Panc1 (cell line): ENCODE results near the gene SH3BP4. TPM values are rescaled to one million over a fixed set of nuclear protein-coding genes. Genes with fewer than 3 reads are reported as not detected.

Experiments
- ATAC-seq: fragments of 200-7000 bp; cut with Tn5 transposase; 2 replicates; pipeline ENCODE4 v1.9.1; 2020; ENCODE audit warnings: mild to moderate bottlenecking, moderate library complexity
- BruUV-seq: library from RNA; stranded (reverse); fragments of 400-500 nt; replicated peaks from 2 replicates; lab custom pipeline; 2021; lab: Mats Ljungman, UMichigan
- CTCF ChIA-PET: fragments of 300-600 bp; sonication (Branson Sonifier 250); formaldehyde crosslinking; loops from one replicate; lab custom pipeline; 2022; ENCODE audit warnings: antibody characterized with exemption; lab: Charles Lee
- POLR2A ChIA-PET: fragments of 300-600 bp; sonication (Branson Sonifier 250); formaldehyde crosslinking; loops from one replicate; lab custom pipeline; 2022; ENCODE audit warnings: antibody characterized with exemption; lab: Charles Lee
- DNase-seq: peaks from one replicate; pipeline ENCODE4 v3.0.0-alpha.2; 2010; ENCODE audit warnings: low read depth, low spot score
- H3K27ac ChIP-seq: 2 replicates; pipeline ENCODE4 v1.5.1; 2011; ENCODE audit warnings: mild to moderate bottlenecking, low read length, inconsistent platforms
- H3K27me3 ChIP-seq: fragments of 200-500 bp; sonication (Bioruptor generic); 2 replicates; pipeline ENCODE4 v1.6.0; 2014; ENCODE audit warnings: low read length, inconsistent platforms; ENCODE audit not compliant: control insufficient read depth, insufficient read depth
- H3K36me3 ChIP-seq: fragments of 200-500 bp; sonication (Bioruptor generic); 2 replicates; pipeline ENCODE4 v1.5.1; 2014; ENCODE audit warnings: inconsistent platforms, mild to moderate bottlenecking, low read length, moderate library complexity; ENCODE audit not compliant: control insufficient read depth, insufficient read depth
- H3K4me1 ChIP-seq: 2 replicates; pipeline ENCODE4 v1.5.1; 2011; ENCODE audit warnings: inconsistent platforms, mild to moderate bottlenecking, low read length, moderate library complexity; ENCODE audit not compliant: control insufficient read depth, insufficient read depth
- H3K4me3 ChIP-seq, 2 experiments: 2 replicates each; pipeline ENCODE4 v1.5.1; 2011 to 2012; ENCODE audit warnings: low read depth in 2 of 2, low read length in 2 of 2, mild to moderate bottlenecking in 2 of 2, inconsistent platforms in 1 of 2, moderate library complexity in 1 of 2
- H3K9me3 ChIP-seq: fragments of 200-500 bp; sonication (Bioruptor generic); 2 replicates; pipeline ENCODE4 v1.5.1; 2014; ENCODE audit warnings: low read depth, mild to moderate bottlenecking, inconsistent platforms, low read length, moderate library complexity; ENCODE audit not compliant: control insufficient read depth, insufficient read depth
- POLR2AphosphoS5 ChIP-seq: IDR thresholded peaks from 2 replicates; pipeline ENCODE4 v1.6.1; 2012; ENCODE audit warnings: mild to moderate bottlenecking, low read depth, low read length, moderate library complexity
- SIN3A ChIP-seq: IDR thresholded peaks from 2 replicates; pipeline ENCODE4 v1.6.1; 2012; ENCODE audit warnings: low read depth, mild to moderate bottlenecking, low read length, moderate library complexity, borderline replicate concordance; ENCODE audit not compliant: insufficient read depth
- TCF7L2 ChIP-seq: IDR thresholded peaks from 2 replicates; pipeline ENCODE4 v1.6.1; 2011; ENCODE audit warnings: mild to moderate bottlenecking, low read depth, low read length, inconsistent platforms
- in situ Hi-C: cut with HindIII; loops from 2 replicates; pipeline ENCODE4 v1.10.0; 2016; ENCODE audit warnings: low sequenced_read_pairs, low pct_unique_long_range_greater_than_20kb
- intact Hi-C: fragments of 100-400 bp; cut with micrococcal nuclease; formaldehyde crosslinking; loops from one replicate; pipeline ENCODE4 v1.10.0; 2022; ENCODE audit not compliant: unreplicated experiment
- total RNA-seq: library from RNA; stranded (reverse); gene quantifications from one replicate; pipeline ENCODE4 v1.2.1, GENCODE V29; 2021; ENCODE audit not compliant: unreplicated experiment
- TF ChIP-seq, protein P1 (sequence below), 2 experiments: IDR thresholded peaks; 2 replicates each; pipeline ENCODE4 v1.6.1; 2011 to 2012; ENCODE audit warnings: low read depth in 2 of 2, control low read depth in 1 of 2, low read length in 1 of 2, mild to moderate bottlenecking in 1 of 2, moderate library complexity in 1 of 2; ENCODE audit not compliant: insufficient read depth in 1 of 2
- TF ChIP-seq, protein P2 (sequence below): fragments of 450-650 bp; IDR thresholded peaks from 2 replicates; pipeline ENCODE4 v1.5.1; 2017; ENCODE audit warnings: mild to moderate bottlenecking

Gene SH3BP4
- total RNA-seq, 1 experiment from 2014 or later: 133 TPM

DNA sequence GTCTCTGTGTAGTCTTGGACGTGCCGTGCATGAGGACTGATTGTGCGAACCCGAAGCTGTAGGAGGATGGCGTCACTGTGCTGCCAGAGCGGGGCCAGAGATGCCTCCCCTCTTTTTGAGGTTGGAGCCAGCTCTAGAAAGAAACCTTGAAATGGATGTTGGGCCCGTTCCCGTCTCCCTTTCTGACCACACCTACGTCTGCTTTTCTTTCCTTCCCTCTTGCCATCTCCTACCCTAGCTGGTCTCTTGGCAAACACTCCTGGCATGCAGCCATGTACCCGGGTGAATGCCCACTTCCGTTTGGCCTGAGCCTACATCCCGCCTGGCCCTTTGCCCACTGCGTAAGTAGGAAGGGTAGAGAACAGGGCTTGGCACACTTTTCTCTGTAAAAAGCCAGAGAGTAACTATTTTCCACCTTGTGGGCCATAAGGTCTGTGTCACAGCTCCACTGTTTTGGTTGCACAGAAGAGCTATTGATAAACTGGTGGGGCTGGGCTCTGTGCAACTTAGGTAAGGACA lies 37.4 kb downstream of the SH3BP4 start:
- peaks cover 56% of the 10 kb centered on the region for H3K4me1 ChIP-seq
- intact Hi-C loops: no loop called here
- TF ChIP-seq TCF7L2: no peak
- no peak; the same call in 1 of the 2 replicates for TF ChIP-seq POLR2AphosphoS5
- TF ChIP-seq, protein P1, sequence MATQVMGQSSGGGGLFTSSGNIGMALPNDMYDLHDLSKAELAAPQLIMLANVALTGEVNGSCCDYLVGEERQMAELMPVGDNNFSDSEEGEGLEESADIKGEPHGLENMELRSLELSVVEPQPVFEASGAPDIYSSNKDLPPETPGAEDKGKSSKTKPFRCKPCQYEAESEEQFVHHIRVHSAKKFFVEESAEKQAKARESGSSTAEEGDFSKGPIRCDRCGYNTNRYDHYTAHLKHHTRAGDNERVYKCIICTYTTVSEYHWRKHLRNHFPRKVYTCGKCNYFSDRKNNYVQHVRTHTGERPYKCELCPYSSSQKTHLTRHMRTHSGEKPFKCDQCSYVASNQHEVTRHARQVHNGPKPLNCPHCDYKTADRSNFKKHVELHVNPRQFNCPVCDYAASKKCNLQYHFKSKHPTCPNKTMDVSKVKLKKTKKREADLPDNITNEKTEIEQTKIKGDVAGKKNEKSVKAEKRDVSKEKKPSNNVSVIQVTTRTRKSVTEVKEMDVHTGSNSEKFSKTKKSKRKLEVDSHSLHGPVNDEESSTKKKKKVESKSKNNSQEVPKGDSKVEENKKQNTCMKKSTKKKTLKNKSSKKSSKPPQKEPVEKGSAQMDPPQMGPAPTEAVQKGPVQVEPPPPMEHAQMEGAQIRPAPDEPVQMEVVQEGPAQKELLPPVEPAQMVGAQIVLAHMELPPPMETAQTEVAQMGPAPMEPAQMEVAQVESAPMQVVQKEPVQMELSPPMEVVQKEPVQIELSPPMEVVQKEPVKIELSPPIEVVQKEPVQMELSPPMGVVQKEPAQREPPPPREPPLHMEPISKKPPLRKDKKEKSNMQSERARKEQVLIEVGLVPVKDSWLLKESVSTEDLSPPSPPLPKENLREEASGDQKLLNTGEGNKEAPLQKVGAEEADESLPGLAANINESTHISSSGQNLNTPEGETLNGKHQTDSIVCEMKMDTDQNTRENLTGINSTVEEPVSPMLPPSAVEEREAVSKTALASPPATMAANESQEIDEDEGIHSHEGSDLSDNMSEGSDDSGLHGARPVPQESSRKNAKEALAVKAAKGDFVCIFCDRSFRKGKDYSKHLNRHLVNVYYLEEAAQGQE (IDR thresholded peaks at IDR 0.05; ENCODE audit: insufficient read depth in 1 of 2, low read depth in 2 of 2, low read length in 1 of 2): no peak
- no peak for TF ChIP-seq SIN3A
- TF ChIP-seq, protein P2, sequence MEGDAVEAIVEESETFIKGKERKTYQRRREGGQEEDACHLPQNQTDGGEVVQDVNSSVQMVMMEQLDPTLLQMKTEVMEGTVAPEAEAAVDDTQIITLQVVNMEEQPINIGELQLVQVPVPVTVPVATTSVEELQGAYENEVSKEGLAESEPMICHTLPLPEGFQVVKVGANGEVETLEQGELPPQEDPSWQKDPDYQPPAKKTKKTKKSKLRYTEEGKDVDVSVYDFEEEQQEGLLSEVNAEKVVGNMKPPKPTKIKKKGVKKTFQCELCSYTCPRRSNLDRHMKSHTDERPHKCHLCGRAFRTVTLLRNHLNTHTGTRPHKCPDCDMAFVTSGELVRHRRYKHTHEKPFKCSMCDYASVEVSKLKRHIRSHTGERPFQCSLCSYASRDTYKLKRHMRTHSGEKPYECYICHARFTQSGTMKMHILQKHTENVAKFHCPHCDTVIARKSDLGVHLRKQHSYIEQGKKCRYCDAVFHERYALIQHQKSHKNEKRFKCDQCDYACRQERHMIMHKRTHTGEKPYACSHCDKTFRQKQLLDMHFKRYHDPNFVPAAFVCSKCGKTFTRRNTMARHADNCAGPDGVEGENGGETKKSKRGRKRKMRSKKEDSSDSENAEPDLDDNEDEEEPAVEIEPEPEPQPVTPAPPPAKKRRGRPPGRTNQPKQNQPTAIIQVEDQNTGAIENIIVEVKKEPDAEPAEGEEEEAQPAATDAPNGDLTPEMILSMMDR: no peak
- no TSS peak for BruUV-seq
- no peaks in the 10 kb centered on the region for H3K27me3 ChIP-seq
- in situ Hi-C loops: no loop called here
- no peak overlapping the region for H3K4me3 ChIP-seq
- H3K36me3 ChIP-seq: no peaks in the 10 kb centered on the region
- DNase-seq (no peak), ATAC-seq (no peak)
- CTCF ChIA-PET: no interaction called here
- H3K27ac ChIP-seq: peak overlapping the region; percentile 69; the same call in 1 of the 2 replicates
- POLR2A ChIA-PET: no interaction called here
- H3K9me3 ChIP-seq: no peaks in the 10 kb centered on the region

DNA sequence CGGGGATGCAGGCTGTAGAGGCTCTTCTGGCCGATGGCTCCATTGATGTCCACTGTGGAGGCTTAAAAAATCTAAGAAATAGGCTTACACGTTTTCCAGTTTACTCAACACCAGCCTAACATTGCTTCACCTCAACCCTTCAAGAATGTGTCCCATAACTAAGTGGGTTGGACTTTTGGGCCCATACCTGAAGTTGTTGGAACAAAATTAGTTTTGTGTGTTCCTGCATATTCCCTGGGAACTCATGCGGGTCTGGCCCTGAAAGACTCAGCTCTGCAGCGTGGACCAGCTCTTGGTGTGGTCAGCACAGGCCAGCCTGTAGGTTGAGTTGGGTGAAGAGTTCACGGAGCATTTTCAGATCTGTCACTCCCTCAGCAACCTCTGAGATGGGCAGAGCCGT lies 38.5 kb downstream of the SH3BP4 start:
- DNase-seq (no peak), ATAC-seq (no peak)
- H3K27me3 ChIP-seq: no peaks in the 10 kb centered on the region
- peaks cover 59% of the 10 kb centered on the region for H3K4me1 ChIP-seq
- in situ Hi-C loops: no loop called here
- TF ChIP-seq, protein P1 (IDR thresholded peaks at IDR 0.05; ENCODE audit: insufficient read depth in 1 of 2, low read depth in 2 of 2, low read length in 1 of 2): no peak
- TF ChIP-seq POLR2AphosphoS5 (no peak), SIN3A (no peak), TCF7L2 (no peak)
- TF ChIP-seq, protein P2: no peak
- POLR2A ChIA-PET: no interaction called here
- H3K36me3 ChIP-seq: peaks cover under 1% of the 10 kb centered on the region; the same call in 1 of the 2 replicates
- CTCF ChIA-PET: no interaction called here
- BruUV-seq: no TSS peak
- H3K27ac ChIP-seq: peak overlapping the region; percentile 35; the same call in 1 of the 2 replicates
- no peak overlapping the region for H3K4me3 ChIP-seq
- no peaks in the 10 kb centered on the region for H3K9me3 ChIP-seq
- intact Hi-C loops: no loop called here
